ENCODE data around the gene CHN1.

The CHN1 gene

GRCh38 chr2:174761837-174762236, 243.3 kb downstream of the CHN1 start:
- no peak for DNase-seq

GRCh38 chr2:174760845-174761473, 244.2 kb downstream of the CHN1 start:
- no peak for DNase-seq

- DNase-seq: no peak
Measured at GRCh38 chr2:174759381-174760065, 245.7 kb downstream of the CHN1 start.

GRCh38 chr2:174756743-174757142, 248.4 kb downstream of the CHN1 start:
- no peak for DNase-seq

GRCh38 chr2:174753038-174753633, 252.0 kb downstream of the CHN1 start:
- peak in 3 of 5 donors; percentile 17 to 27 (median 23) for DNase-seq

- DNase-seq: peak in 1 of 5 donors; percentile 72
Measured at GRCh38 chr2:174752403-174753037, 252.7 kb downstream of the CHN1 start.

- peak in 3 of 5 donors; percentile 33 to 41 (median 38) for DNase-seq
Measured at GRCh38 chr2:174750923-174751441, 254.2 kb downstream of the CHN1 start.

- DNase-seq: no peak
Measured at GRCh38 chr2:174749793-174750192, 255.4 kb downstream of the CHN1 start.

- DNase-seq: peak in 4 of 5 donors; percentile 49 to 66 (median 60)
Measured at GRCh38 chr2:174748948-174749347, 256.2 kb downstream of the CHN1 start.
